K562 (cell line): Measurements from ENCODE around the gene TOMT. TPM values are rescaled to one million over a fixed set of nuclear protein-coding genes. Genes with fewer than 3 reads are reported as not detected.

ENCODE experiments used
- ATAC-seq: fragments of 200-7000 bp; cut with Tn5 transposase; 3 replicates; pipeline ENCODE4 v1.9.1; 2020; ENCODE audit warnings: moderate library complexity
- BruUV-seq: library from RNA; stranded (reverse); fragments of 400-500 nt; replicated peaks from 2 replicates; lab custom pipeline; 2021; lab: Mats Ljungman, UMichigan
- CTCF ChIA-PET: fragments of 300-600 bp; formaldehyde crosslinking; extraction: SDS; loops from one replicate; lab custom pipeline; 2021; ENCODE audit warnings: low intra/inter-chr PET ratio; lab: Yijun Ruan, JAX
- POLR2A ChIA-PET: fragments of 300-600, 350-650 bp; sonication (Branson Sonifier 250); formaldehyde crosslinking; extraction: SDS; loops from one replicate; lab custom pipeline; 2021; ENCODE audit warnings: antibody characterized with exemption, inconsistent platforms; lab: Yijun Ruan, JAX
- DNase-seq, 4 experiments: peaks; one replicate each; pipeline versions ENCODE4 v3.0.0 to v3.0.0-alpha.2; 2011 to 2018; ENCODE audit warnings: low spot score in 3 of 4, mixed read lengths in 3 of 4; ENCODE audit errors: extremely low read depth in 1 of 4
- FAIRE-seq: peaks from 2 replicates; lab custom pipeline; 2011; peaks lifted over from hg19 to GRCh38; lab: Jason Lieb, UNC
- H2AFZ ChIP-seq: 2 replicates; pipeline ENCODE4 v1.6.0; 2011; ENCODE audit warnings: low read depth, low read length, control low read depth, inconsistent platforms
- H3K27ac ChIP-seq: fragments of 200-600 bp; 3 replicates; pipeline ENCODE4 v1.8.0; 2011; ENCODE audit warnings: low read depth, mild to moderate bottlenecking, control low read depth, inconsistent platforms, low read length, moderate library complexity, mixed read lengths; ENCODE audit errors: extremely low read depth
- H3K27me3 ChIP-seq, 2 experiments: fragments of 300-600 bp in 1 of 2; 2 replicates in 1 of 2; 3 replicates in 1 of 2; pipeline versions ENCODE4 v1.6.0 to v1.8.0; 2011; ENCODE audit warnings: inconsistent platforms in 2 of 2, low read length in 2 of 2, mild to moderate bottlenecking in 1 of 2, mixed read lengths in 1 of 2, moderate library complexity in 1 of 2; ENCODE audit not compliant: control insufficient read depth in 2 of 2, insufficient read depth in 2 of 2
- H3K36me3 ChIP-seq: fragments of 300-600 bp; 3 replicates; pipeline ENCODE4 v1.8.0; 2011; ENCODE audit warnings: mild to moderate bottlenecking, low read length, inconsistent platforms; ENCODE audit not compliant: control insufficient read depth, insufficient read depth
- H3K4me1 ChIP-seq, 2 experiments: fragments of 200-600 bp in 1 of 2; replicated peaks in 1 of 2; 2 replicates in 1 of 2; 3 replicates in 1 of 2; pipeline versions ENCODE4 v1.5.1 to v1.8.0; 2011; ENCODE audit warnings: inconsistent platforms in 2 of 2, low read length in 2 of 2, mild to moderate bottlenecking in 1 of 2, mixed read lengths in 1 of 2, moderate library complexity in 1 of 2; ENCODE audit not compliant: control insufficient read depth in 2 of 2, insufficient read depth in 2 of 2
- H3K4me2 ChIP-seq: 2 replicates; pipeline ENCODE4 v1.6.1; 2011; ENCODE audit warnings: low read length, control low read depth, inconsistent platforms, mixed read lengths; ENCODE audit not compliant: insufficient read depth
- H3K4me3 ChIP-seq: fragments of 200-600 bp; sonication (generic), shearing (Covaris generic); 2 replicates; pipeline ENCODE4 v1.5.1; 2016; ENCODE audit warnings: control low read depth, inconsistent platforms
- H3K79me2 ChIP-seq: fragments of 200-600 bp; 3 replicates; pipeline ENCODE4 v1.8.0; 2011; ENCODE audit warnings: low read length, inconsistent platforms; ENCODE audit not compliant: control insufficient read depth, insufficient read depth
- H3K9ac ChIP-seq, 2 experiments: 2 replicates each; pipeline versions ENCODE4 v1.6.0 to v1.6.1; 2011; ENCODE audit warnings: low read depth in 2 of 2, low read length in 2 of 2, control low read depth in 1 of 2, inconsistent platforms in 1 of 2, mild to moderate bottlenecking in 1 of 2, mixed read lengths in 1 of 2; ENCODE audit not compliant: insufficient read depth in 1 of 2
- H3K9me1 ChIP-seq: one replicate; pipeline ENCODE4 v1.6.0; 2011; ENCODE audit warnings: inconsistent platforms, mild to moderate bottlenecking, low read length, moderate library complexity; ENCODE audit not compliant: control insufficient read depth, insufficient read depth
- H3K9me3 ChIP-seq: replicated peaks from 2 replicates; pipeline ENCODE4 v1.5.1; 2011; ENCODE audit warnings: low read depth, low read length, inconsistent platforms; ENCODE audit not compliant: control insufficient read depth, insufficient read depth
- H4K20me1 ChIP-seq: replicated peaks from 2 replicates; pipeline ENCODE4 v1.6.1; 2011; ENCODE audit warnings: low read length, inconsistent platforms, mixed read lengths; ENCODE audit not compliant: control insufficient read depth, insufficient read depth
- BRD4 ChIP-seq: fragments of 200-600 bp; sonication (generic); IDR thresholded peaks from 2 replicates; pipeline ENCODE4 v1.6.1; 2017; ENCODE audit warnings: inconsistent platforms
- CBX2 ChIP-seq: fragments of 200-600 bp; sonication (generic); IDR thresholded peaks from one replicate; pipeline ENCODE4 v1.6.1; 2012; ENCODE audit warnings: mild to moderate bottlenecking, low read length, inconsistent platforms; ENCODE audit not compliant: insufficient read depth, poor library complexity, severe bottlenecking
- CEBPB ChIP-seq: fragments of 450-650 bp; IDR thresholded peaks from 2 replicates; pipeline ENCODE4 v1.6.1; 2016; ENCODE audit warnings: missing genetic modification characterization, missing compliant biosample characterization
- HDGF ChIP-seq: fragments of 450-650 bp; IDR thresholded peaks from 2 replicates; pipeline ENCODE4 v1.6.1; 2016
- HNRNPK ChIP-seq: fragments of 200-400 bp; formaldehyde crosslinking; IDR thresholded peaks from one replicate; pipeline ENCODE4 v1.6.1; 2018; ENCODE audit warnings: mild to moderate bottlenecking, low read depth, low read length; ENCODE audit not compliant: poor library complexity, severe bottlenecking
- ID3 ChIP-seq, 2 experiments: fragments of 250-450 bp in 1 of 2; fragments of 450-650 bp in 1 of 2; sonication (Bioruptor Pico) in 1 of 2; IDR thresholded peaks; 2 replicates each; pipeline versions ENCODE4 v1.6.1 to v1.8.0; 2016 to 2021; ENCODE audit warnings: mild to moderate bottlenecking in 2 of 2, moderate library complexity in 2 of 2, missing compliant biosample characterization in 1 of 2, missing genetic modification characterization in 1 of 2
- JUND ChIP-seq, 2 experiments: IDR thresholded peaks; 2 replicates in 1 of 2; 3 replicates in 1 of 2; pipeline ENCODE4 v1.6.1; 2011; ENCODE audit warnings: borderline replicate concordance in 2 of 2, low read depth in 2 of 2, low read length in 2 of 2, improper control_type of control experiment in 1 of 2, missing biosample characterization in 1 of 2, missing genetic modification characterization in 1 of 2, missing genetic modification reagents in 1 of 2
- MAFF ChIP-seq: IDR thresholded peaks from 2 replicates; pipeline ENCODE4 v1.6.1; 2012; ENCODE audit warnings: low read length, improper control_type of control experiment
- NONO ChIP-seq, 2 experiments: fragments of 200-400 bp in 1 of 2; fragments of 450-650 bp in 1 of 2; formaldehyde crosslinking in 1 of 2; IDR thresholded peaks; 2 replicates each; pipeline ENCODE4 v1.6.1; 2017; ENCODE audit warnings: low read depth in 2 of 2, mild to moderate bottlenecking in 2 of 2, moderate library complexity in 2 of 2, low read length in 1 of 2
- PTBP1 ChIP-seq: fragments of 200-400 bp; formaldehyde crosslinking; IDR thresholded peaks from 2 replicates; pipeline ENCODE4 v1.6.1; 2017; ENCODE audit warnings: low read depth, low read length
- RFX7 ChIP-seq: fragments of 250-450 bp; sonication (Bioruptor Pico); IDR thresholded peaks from 2 replicates; pipeline ENCODE4 v1.5.1; 2021; ENCODE audit warnings: mild to moderate bottlenecking
- ZNF280A ChIP-seq: fragments of 450-650 bp; IDR thresholded peaks from 2 replicates; pipeline ENCODE4 v1.6.1; 2018; ENCODE audit warnings: mild to moderate bottlenecking, low read depth; ENCODE audit not compliant: partially characterized antibody
- ZNF780A ChIP-seq: fragments of 250-450 bp; sonication (Bioruptor Pico); IDR thresholded peaks from 2 replicates; pipeline ENCODE4 v1.5.0; 2021; ENCODE audit warnings: mild to moderate bottlenecking
- WGBS: fragments of 100-300 bp; shearing (Covaris generic); methylation state at CpG from one replicate; pipeline ENCODE4 v1.1.6; 2016; ENCODE audit warnings: low coverage, mixed read lengths; ENCODE audit not compliant: insufficient coverage; ENCODE audit errors: missing lambda C conversion rate; 5-methylcytosine and 5-hydroxymethylcytosine counted together
- in situ Hi-C: fragments of 300-500 bp; cut with MboI; formaldehyde crosslinking; loops from 4 replicates; pipeline ENCODE4 v1.15.0; 2018; ENCODE audit warnings: inconsistent platforms, mixed read lengths
- intact Hi-C: fragments of 100-400 bp; cut with micrococcal nuclease; formaldehyde crosslinking; loops from 2 replicates; pipeline ENCODE4 v1.14.2; 2022
- polyA plus RNA-seq, 8 experiments: library from polyadenylated mRNA; depleted of rRNA in 4 of 8; stranded (reverse) in 5 of 8; unstranded in 3 of 8; fragments of >200 nt; fragmentation: Nextera tagmentation in 2 of 8; fragmentation: Illumina TruSeq in 1 of 8; extraction: Ambion mirVana in 2 of 8; extraction: Trizol in 1 of 8; gene quantifications; 2 replicates each; pipeline versions ENCODE4 v1.2.1 to v1.2.3, GENCODE V29; 2011 to 2014; ENCODE audit warnings: inconsistent platforms in 1 of 8, missing spikeins in 1 of 8
- total RNA-seq, 7 experiments: library from RNA; depleted of rRNA in 6 of 7; stranded (reverse); fragments of >200 nt in 6 of 7; fragmentation: Illumina TruSeq in 2 of 7; extraction: Trizol in 2 of 7; gene quantifications; 2 replicates each; pipeline versions ENCODE4 v1.2.1 to v1.2.3, GENCODE V29; 2011 to 2021; ENCODE audit warnings: low replicate concordance in 1 of 7
- TF ChIP-seq, protein P1 (sequence below): fragments of 250-450 bp; sonication (Bioruptor Pico); IDR thresholded peaks from 2 replicates; pipeline ENCODE4 v1.8.0; 2022; ENCODE audit warnings: inconsistent platforms, mild to moderate bottlenecking, moderate library complexity, borderline replicate concordance
- TF ChIP-seq, protein P2 (sequence below): fragments of 150-350 bp; conservative IDR thresholded peaks from 2 replicates; pipeline ENCODE4 v1.6.1; 2014; ENCODE audit warnings: low read length

The TOMT gene
- total and polyA plus RNA-seq, 9 of the 15 experiments (the other 6 are each of a cell fraction or from before 2014, with no cell fraction given), result not detected

- TF ChIP-seq, protein P1, sequence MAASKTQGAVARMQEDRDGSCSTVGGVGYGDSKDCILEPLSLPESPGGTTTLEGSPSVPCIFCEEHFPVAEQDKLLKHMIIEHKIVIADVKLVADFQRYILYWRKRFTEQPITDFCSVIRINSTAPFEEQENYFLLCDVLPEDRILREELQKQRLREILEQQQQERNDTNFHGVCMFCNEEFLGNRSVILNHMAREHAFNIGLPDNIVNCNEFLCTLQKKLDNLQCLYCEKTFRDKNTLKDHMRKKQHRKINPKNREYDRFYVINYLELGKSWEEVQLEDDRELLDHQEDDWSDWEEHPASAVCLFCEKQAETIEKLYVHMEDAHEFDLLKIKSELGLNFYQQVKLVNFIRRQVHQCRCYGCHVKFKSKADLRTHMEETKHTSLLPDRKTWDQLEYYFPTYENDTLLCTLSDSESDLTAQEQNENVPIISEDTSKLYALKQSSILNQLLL (CRISPR knock-in tag), result no peak
- no peak for TF ChIP-seq CBX2
- no peak for TF ChIP-seq MAFF
- TF ChIP-seq ZNF780A (CRISPR knock-in tag), result no peak
These were observed 33.8 kb downstream of the TOMT start (continued) for GRCh38 chr11:72139500-72139899.

DNA sequence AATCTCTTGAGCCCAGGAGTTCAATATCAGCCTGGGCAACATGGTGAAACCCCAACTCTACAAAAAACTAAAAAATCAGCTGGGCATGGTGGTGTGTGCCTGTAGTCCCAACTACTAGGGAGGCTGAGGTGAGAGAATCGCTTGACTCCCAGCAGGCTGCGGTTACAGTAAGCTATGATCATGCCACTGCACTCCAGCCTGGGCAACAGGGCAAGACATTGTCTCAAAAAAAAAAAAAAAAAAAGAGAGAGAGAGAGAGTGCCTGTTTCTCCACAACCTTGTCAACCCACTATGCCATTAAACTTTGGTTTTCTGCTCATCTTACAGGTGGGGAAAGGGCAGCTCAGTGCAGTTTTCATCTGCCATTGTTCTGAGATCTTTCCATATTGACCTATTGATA lies 34.9 kb downstream of the TOMT start:
- H3K4me1 ChIP-seq, result peaks cover 3 to 4% of the 10 kb centered on the region in 2 experiments; a peak in 3 of 5 replicates
- no peaks in the 10 kb centered on the region for H3K79me2 ChIP-seq
- no peaks in the 10 kb centered on the region for H3K9me1 ChIP-seq
- H3K27ac ChIP-seq, result no peak overlapping the region
- ATAC-seq (no peak), FAIRE-seq (no peak), DNase-seq (no peak)
- in situ Hi-C loops, result no loop called here
- no peak overlapping the region for H3K4me3 ChIP-seq
- intact Hi-C loops, result no loop called here
- no TSS peak for BruUV-seq
- H4K20me1 ChIP-seq, result no peaks in the 10 kb centered on the region
- WGBS, result 46% methylated on average over 2 of the region's 2 CpGs
- H2AFZ ChIP-seq, result no peak overlapping the region
- H3K4me2 ChIP-seq, result no peak overlapping the region
- POLR2A ChIA-PET, result interaction anchor here (1.2 to 1.7 kb wide), 2 partner anchors 28 to 83 kb away, joined by 3 read pairs; partner anchors contain the start of gene ANAPC15
- no peaks in the 10 kb centered on the region for H3K36me3 ChIP-seq
- H3K9ac ChIP-seq, result no peak overlapping the region
- CTCF ChIA-PET, result no interaction called here
- no peaks in the 10 kb centered on the region for H3K27me3 ChIP-seq
- H3K9me3 ChIP-seq, result no peaks in the 10 kb centered on the region
- TF ChIP-seq RFX7 (CRISPR knock-in tag) (no peak), JUND (IDR thresholded peaks at IDR 0.05; ENCODE audit: borderline replicate concordance, low read depth, low read length) (no peak), JUND (tag; IDR thresholded peaks at IDR 0.05; ENCODE audit: borderline replicate concordance, low read depth, low read length) (no peak), ID3 (CRISPR knock-in tag; IDR thresholded peaks at IDR 0.05) (no peak), ID3 (tag; IDR thresholded peaks at IDR 0.05) (no peak), BRD4 (no peak), ZNF280A (no peak), HNRNPK (no peak), PTBP1 (no peak), HDGF (no peak), CEBPB (tag) (no peak), NONO (IDR thresholded peaks at IDR 0.05; ENCODE audit: low read depth in 2 of 2, low read length in 1 of 2) (no peak)
- TF ChIP-seq, protein P2, sequence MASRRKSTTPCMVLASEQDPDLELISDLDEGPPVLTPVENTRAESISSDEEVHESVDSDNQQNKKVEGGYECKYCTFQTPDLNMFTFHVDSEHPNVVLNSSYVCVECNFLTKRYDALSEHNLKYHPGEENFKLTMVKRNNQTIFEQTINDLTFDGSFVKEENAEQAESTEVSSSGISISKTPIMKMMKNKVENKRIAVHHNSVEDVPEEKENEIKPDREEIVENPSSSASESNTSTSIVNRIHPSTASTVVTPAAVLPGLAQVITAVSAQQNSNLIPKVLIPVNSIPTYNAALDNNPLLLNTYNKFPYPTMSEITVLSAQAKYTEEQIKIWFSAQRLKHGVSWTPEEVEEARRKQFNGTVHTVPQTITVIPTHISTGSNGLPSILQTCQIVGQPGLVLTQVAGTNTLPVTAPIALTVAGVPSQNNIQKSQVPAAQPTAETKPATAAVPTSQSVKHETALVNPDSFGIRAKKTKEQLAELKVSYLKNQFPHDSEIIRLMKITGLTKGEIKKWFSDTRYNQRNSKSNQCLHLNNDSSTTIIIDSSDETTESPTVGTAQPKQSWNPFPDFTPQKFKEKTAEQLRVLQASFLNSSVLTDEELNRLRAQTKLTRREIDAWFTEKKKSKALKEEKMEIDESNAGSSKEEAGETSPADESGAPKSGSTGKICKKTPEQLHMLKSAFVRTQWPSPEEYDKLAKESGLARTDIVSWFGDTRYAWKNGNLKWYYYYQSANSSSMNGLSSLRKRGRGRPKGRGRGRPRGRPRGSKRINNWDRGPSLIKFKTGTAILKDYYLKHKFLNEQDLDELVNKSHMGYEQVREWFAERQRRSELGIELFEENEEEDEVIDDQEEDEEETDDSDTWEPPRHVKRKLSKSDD, result no peak
